ENCODE results near the gene LRRC37A. TPM values are rescaled to one million over a fixed set of nuclear protein-coding genes. Genes with fewer than 3 reads are reported as not detected.
A peak's percentile ranks its signal among the peaks of the same experiment; 100 is the strongest.
"Not testable (repeated sequence)": the region's sequence is repeated elsewhere in the genome, so short reads cannot be mapped to it uniquely, and the experiment has no call there.

Gene LRRC37A
- total and polyA plus RNA-seq, 9 of the 15 experiments (the other 6 are each of a cell fraction or from before 2014, with no cell fraction given): 0.14 to 3.1 (median 1.8) TPM

DNA sequence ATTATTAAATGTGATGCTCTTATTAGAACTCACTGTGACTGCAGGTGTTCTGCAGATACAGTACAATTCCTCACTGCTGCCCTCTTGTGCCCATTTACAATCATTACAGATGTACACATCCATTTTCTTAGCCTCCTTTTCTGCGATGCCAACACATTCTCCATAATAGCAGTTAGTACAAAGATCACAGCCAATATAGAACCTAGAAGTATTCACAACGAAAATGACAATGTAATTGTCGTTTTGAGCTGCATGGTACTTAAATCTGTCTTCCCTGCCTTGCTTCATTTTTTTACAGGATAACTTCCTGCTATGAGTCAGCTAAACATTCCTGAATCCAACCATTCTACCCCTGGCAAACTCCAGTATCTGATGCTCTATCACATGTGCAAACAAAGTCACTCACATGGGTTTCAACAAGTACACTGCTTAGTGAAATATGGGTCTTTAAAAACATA, 8.1 kb upstream of the LRRC37A start:
- in situ Hi-C loops (cut with MboI): loop anchor here (5.0 to 10.0 kb wide), 2 partner anchors 282 to 704 kb away; no protein-coding TSS in a partner anchor
- ATAC-seq: peak; percentile 83
- POLR2A ChIA-PET; H3K9ac ChIP-seq (ENCODE audit: insufficient read depth in 1 of 2, low read depth in 2 of 2, low read length in 2 of 2); H3K79me2 ChIP-seq (ENCODE audit: control insufficient read depth, insufficient read depth, low read length); H3K4me2 ChIP-seq (ENCODE audit: insufficient read depth, low read length); H3K27me3 ChIP-seq (ENCODE audit: control insufficient read depth in 2 of 2, insufficient read depth in 2 of 2, low read length in 2 of 2); H4K20me1 ChIP-seq (replicated peaks; ENCODE audit: control insufficient read depth, insufficient read depth, low read length); H3K27ac ChIP-seq (ENCODE audit: extremely low read depth, low read depth, low read length); H3K9me3 ChIP-seq (replicated peaks; ENCODE audit: control insufficient read depth, insufficient read depth, low read depth, low read length); H3K4me3 ChIP-seq; intact Hi-C loops (cut with micrococcal nuclease); H3K9me1 ChIP-seq (ENCODE audit: control insufficient read depth, insufficient read depth, low read length); BruUV-seq (replicated peaks); H3K36me3 ChIP-seq (ENCODE audit: control insufficient read depth, insufficient read depth, low read length): not testable (repeated sequence)
- 4% methylated on average over 3 of the region's 3 CpGs for WGBS (ENCODE audit: insufficient coverage, low coverage, missing lambda C conversion rate)
- Histone ChIP-seq H2AFZ (ENCODE audit: low read depth, low read length) (peak overlapping the region; percentile 95), H3K4me1 (replicated peaks in 1 of 2; ENCODE audit: control insufficient read depth in 2 of 2, insufficient read depth in 2 of 2, low read length in 2 of 2) (peaks cover 0 to 14% of the 10 kb centered on the region in 2 experiments; a peak in 4 of 5 replicates)
- FAIRE-seq: peak; percentile 23
- CTCF ChIA-PET (ENCODE audit: low intra/inter-chr PET ratio): interaction anchor here (0.6 to 1.8 kb wide), 4 partner anchors 92 to 707 kb away, joined by 3 to 9 read pairs (median 4); partner anchors contain the start of gene KANSL1
- DNase-seq (ENCODE audit: extremely low read depth in 1 of 4, low spot score in 3 of 4): peak; percentile 38 to 90 (median 55)
- TF ChIP-seq, protein P1, sequence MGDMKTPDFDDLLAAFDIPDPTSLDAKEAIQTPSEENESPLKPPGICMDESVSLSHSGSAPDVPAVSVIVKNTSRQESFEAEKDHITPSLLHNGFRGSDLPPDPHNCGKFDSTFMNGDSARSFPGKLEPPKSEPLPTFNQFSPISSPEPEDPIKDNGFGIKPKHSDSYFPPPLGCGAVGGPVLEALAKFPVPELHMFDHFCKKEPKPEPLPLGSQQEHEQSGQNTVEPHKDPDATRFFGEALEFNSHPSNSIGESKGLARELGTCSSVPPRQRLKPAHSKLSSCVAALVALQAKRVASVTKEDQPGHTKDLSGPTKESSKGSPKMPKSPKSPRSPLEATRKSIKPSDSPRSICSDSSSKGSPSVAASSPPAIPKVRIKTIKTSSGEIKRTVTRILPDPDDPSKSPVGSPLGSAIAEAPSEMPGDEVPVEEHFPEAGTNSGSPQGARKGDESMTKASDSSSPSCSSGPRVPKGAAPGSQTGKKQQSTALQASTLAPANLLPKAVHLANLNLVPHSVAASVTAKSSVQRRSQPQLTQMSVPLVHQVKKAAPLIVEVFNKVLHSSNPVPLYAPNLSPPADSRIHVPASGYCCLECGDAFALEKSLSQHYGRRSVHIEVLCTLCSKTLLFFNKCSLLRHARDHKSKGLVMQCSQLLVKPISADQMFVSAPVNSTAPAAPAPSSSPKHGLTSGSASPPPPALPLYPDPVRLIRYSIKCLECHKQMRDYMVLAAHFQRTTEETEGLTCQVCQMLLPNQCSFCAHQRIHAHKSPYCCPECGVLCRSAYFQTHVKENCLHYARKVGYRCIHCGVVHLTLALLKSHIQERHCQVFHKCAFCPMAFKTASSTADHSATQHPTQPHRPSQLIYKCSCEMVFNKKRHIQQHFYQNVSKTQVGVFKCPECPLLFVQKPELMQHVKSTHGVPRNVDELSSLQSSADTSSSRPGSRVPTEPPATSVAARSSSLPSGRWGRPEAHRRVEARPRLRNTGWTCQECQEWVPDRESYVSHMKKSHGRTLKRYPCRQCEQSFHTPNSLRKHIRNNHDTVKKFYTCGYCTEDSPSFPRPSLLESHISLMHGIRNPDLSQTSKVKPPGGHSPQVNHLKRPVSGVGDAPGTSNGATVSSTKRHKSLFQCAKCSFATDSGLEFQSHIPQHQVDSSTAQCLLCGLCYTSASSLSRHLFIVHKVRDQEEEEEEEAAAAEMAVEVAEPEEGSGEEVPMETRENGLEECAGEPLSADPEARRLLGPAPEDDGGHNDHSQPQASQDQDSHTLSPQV (IDR thresholded peaks at IDR 0.05): peak; percentile 38; the same call in 1 of the 2 replicates
- TF ChIP-seq EP400 (IDR thresholded peaks at IDR 0.05) (0 out of 2 replicates have a peak, but pooled peaks have one; percentile 16), FOXK2 (conservative IDR thresholded peaks at IDR 0.05 in 1 of 2, IDR thresholded peaks at IDR 0.05 in 1 of 2; ENCODE audit: low read depth in 2 of 2) (peak; percentile 69 to 90), SOX6 (IDR thresholded peaks at IDR 0.05) (peak; percentile 20; the same call in 1 of the 2 replicates), NCOR1 (IDR thresholded peaks at IDR 0.05) (peak; percentile 44; the same call in 1 of the 2 replicates), SMARCA4 (IDR thresholded peaks at IDR 0.05) (peak; percentile 58; the same call in 1 of the 2 replicates), GATAD2A (IDR thresholded peaks at IDR 0.05) (0 out of 2 replicates have a peak, but pooled peaks have one; percentile 22), ZZZ3 (IDR thresholded peaks at IDR 0.05) (peak; percentile 44; the same call in 1 of the 2 replicates), FOXA3 (CRISPR knock-in tag; conservative IDR thresholded peaks at IDR 0.05 in 1 of 2, IDR thresholded peaks at IDR 0.05 in 1 of 2) (peak; percentile 17 to 49; a peak in 1 of 4 replicates), RCOR1 (IDR thresholded peaks at IDR 0.05; ENCODE audit: borderline replicate concordance in 1 of 2, low read depth in 2 of 2, low read length in 2 of 2) (peak in 1 of 2 experiments; percentile 35; a peak in 1 of 4 replicates), C11orf30 (IDR thresholded peaks at IDR 0.05; ENCODE audit: low read depth) (peak; percentile 75), SP1 (CRISPR knock-in tag; IDR thresholded peaks at IDR 0.05) (peak; percentile 57; the same call in 1 of the 2 replicates), MAFF (IDR thresholded peaks at IDR 0.05; ENCODE audit: low read length) (0 out of 2 replicates have a peak, but pooled peaks have one; percentile 16), FOSL1 (tag; conservative IDR thresholded peaks at IDR 0.05) (peak; percentile 47; the same call in 1 of the 2 replicates), SMC3 (conservative IDR thresholded peaks at IDR 0.05; ENCODE audit: insufficient read depth, low read depth, low read length) (peak; percentile 55), ZNF316 (IDR thresholded peaks at IDR 0.05) (peak; percentile 72)
- TF ChIP-seq, protein P2, sequence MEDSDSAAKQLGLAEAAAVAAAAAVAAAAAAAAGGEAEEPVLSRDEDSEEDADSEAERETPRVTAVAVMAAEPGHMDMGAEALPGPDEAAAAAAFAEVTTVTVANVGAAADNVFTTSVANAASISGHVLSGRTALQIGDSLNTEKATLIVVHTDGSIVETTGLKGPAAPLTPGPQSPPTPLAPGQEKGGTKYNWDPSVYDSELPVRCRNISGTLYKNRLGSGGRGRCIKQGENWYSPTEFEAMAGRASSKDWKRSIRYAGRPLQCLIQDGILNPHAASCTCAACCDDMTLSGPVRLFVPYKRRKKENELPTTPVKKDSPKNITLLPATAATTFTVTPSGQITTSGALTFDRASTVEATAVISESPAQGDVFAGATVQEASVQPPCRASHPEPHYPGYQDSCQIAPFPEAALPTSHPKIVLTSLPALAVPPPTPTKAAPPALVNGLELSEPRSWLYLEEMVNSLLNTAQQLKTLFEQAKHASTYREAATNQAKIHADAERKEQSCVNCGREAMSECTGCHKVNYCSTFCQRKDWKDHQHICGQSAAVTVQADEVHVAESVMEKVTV (CRISPR knock-in tag; IDR thresholded peaks at IDR 0.05): peak; percentile 20; the same call in 1 of the 2 replicates

All from K562 (cell line).